ENCODE results near the gene DLGAP4. TPM values are rescaled to one million over a fixed set of nuclear protein-coding genes. Genes with fewer than 3 reads are reported as not detected.

The DLGAP4 gene
- total and polyA plus RNA-seq, 10 of the 15 experiments (the other 5 are each of a cell fraction or from before 2014, with no cell fraction given) = 0.42 to 43.3 (median 19.0) TPM

DNA sequence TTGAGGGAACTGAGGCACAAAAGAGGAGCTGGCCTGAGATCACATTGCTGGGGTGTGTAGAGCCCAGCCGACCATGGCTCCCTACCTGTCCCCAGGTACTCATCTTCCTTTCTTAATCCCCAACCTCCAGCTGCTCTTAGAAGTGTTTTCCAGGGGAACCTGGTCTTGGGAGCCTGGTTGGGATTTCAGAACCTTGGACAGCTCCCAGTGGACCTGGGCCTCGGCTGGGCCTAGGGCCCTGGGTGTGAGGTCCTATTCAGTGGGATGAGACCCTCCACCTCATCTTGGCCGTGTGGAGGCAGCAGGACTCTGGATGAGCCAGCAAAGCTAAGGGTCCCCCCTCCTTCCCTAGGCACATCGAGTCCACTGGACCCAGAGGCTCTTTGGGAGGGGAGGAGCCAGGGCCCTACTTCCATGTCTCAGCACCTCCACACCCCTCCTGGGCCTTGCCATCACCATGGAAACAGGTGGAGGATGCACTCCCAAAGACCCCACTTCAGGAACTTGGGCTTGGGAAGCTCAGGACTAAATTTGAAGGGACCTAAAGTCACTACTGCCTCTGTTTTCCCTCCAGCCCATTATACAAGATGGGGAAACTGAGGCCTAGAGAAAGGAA lies 38.5 kb downstream of the DLGAP4 start:
- TF ChIP-seq KDM1A (IDR thresholded peaks at IDR 0.05; ENCODE audit: borderline replicate concordance) = no peak
- TF ChIP-seq SMARCA5 (IDR thresholded peaks at IDR 0.05) = no peak
- TF ChIP-seq MTA2 (IDR thresholded peaks at IDR 0.05; ENCODE audit: low read depth) = no peak
- TF ChIP-seq CEBPB (IDR thresholded peaks at IDR 0.05; ENCODE audit: borderline replicate concordance in 1 of 2, low read depth in 2 of 2, low read length in 2 of 2) = no peak
- TF ChIP-seq, protein P1, sequence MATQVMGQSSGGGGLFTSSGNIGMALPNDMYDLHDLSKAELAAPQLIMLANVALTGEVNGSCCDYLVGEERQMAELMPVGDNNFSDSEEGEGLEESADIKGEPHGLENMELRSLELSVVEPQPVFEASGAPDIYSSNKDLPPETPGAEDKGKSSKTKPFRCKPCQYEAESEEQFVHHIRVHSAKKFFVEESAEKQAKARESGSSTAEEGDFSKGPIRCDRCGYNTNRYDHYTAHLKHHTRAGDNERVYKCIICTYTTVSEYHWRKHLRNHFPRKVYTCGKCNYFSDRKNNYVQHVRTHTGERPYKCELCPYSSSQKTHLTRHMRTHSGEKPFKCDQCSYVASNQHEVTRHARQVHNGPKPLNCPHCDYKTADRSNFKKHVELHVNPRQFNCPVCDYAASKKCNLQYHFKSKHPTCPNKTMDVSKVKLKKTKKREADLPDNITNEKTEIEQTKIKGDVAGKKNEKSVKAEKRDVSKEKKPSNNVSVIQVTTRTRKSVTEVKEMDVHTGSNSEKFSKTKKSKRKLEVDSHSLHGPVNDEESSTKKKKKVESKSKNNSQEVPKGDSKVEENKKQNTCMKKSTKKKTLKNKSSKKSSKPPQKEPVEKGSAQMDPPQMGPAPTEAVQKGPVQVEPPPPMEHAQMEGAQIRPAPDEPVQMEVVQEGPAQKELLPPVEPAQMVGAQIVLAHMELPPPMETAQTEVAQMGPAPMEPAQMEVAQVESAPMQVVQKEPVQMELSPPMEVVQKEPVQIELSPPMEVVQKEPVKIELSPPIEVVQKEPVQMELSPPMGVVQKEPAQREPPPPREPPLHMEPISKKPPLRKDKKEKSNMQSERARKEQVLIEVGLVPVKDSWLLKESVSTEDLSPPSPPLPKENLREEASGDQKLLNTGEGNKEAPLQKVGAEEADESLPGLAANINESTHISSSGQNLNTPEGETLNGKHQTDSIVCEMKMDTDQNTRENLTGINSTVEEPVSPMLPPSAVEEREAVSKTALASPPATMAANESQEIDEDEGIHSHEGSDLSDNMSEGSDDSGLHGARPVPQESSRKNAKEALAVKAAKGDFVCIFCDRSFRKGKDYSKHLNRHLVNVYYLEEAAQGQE (IDR thresholded peaks at IDR 0.05; ENCODE audit: low read depth, low read length) = peak; percentile 92
- Histone ChIP-seq H3K79me2 (ENCODE audit: control insufficient read depth, insufficient read depth, low read length) (no peaks in the 10 kb centered on the region), H4K20me1 (ENCODE audit: control insufficient read depth, insufficient read depth) (no peaks in the 10 kb centered on the region; the same call in 1 of the 2 replicates), H3K36me3 (ENCODE audit: control insufficient read depth in 2 of 2, insufficient read depth in 2 of 2, low read length in 1 of 2) (no peaks in the 10 kb centered on the region), H3K27ac (ENCODE audit: control insufficient read depth, insufficient read depth) (no peak overlapping the region), H2AFZ (ENCODE audit: control insufficient read depth, low read depth, low read length) (no peak overlapping the region), H3K4me2 (ENCODE audit: control insufficient read depth, insufficient read depth) (no peak overlapping the region), H3K4me1 (ENCODE audit: control insufficient read depth, insufficient read depth, low read length) (no peaks in the 10 kb centered on the region), H3K9me3 (replicated peaks; ENCODE audit: control insufficient read depth, insufficient read depth, low read length) (no peaks in the 10 kb centered on the region), H3K9ac (ENCODE audit: control insufficient read depth, insufficient read depth, low read length) (no peak overlapping the region), H3K27me3 (replicated peaks in 1 of 2; ENCODE audit: control insufficient read depth in 2 of 2, insufficient read depth in 2 of 2, low read length in 1 of 2) (peaks cover 0 to 2% of the 10 kb centered on the region in 2 experiments; a peak in 2 of 4 replicates), H3K4me3 (no peak overlapping the region)
- SMC1A ChIA-PET (ENCODE audit: uncharacterized antibody, unreplicated experiment) = no interaction called here
- ATAC-seq (no peak), FAIRE-seq (no peak), DNase-seq (ENCODE audit: low read depth, low spot score) (no peak)
- 10% methylated on average over 4 of the region's 4 CpGs for WGBS (ENCODE audit: insufficient coverage, insufficient replicate concordance, low lambda C conversion rate, missing lambda C conversion rate)
- POLR2A ChIA-PET = no interaction called here
- BruUV-seq (replicated peaks) = no TSS peak
- RAD21 ChIA-PET (ENCODE audit: unreplicated experiment) = no interaction called here
- in situ Hi-C loops (cut with MboI) = no loop called here
- CTCF ChIA-PET = no interaction called here
- intact Hi-C loops (cut with micrococcal nuclease; ENCODE audit: unreplicated experiment) = no loop called here

Measured in GM12878 (cell line).